T-cell (primary cell): ENCODE data around the gene CDH11. TPM values are rescaled to one million over a fixed set of nuclear protein-coding genes. Genes with fewer than 3 reads are reported as not detected.

ENCODE experiments used
- ATAC-seq, 4 experiments: fragments of 200-7000 bp in 3 of 4; fragments of 150-1000 bp in 1 of 4; cut with Tn5 transposase; replicated peaks in 1 of 4; 1 replicate in 3 of 4; 2 replicates in 1 of 4; pipeline ENCODE4 v1.10.0; 2021; ENCODE audit warnings: moderate library complexity in 3 of 4, mild to moderate bottlenecking in 2 of 4, moderate number of reproducible peaks in 1 of 4
- CTCF ChIA-PET, 2 donors: fragments of 300-600 bp; sonication (Branson Sonifier 250); formaldehyde crosslinking; loops; one replicate each; lab custom pipeline; 2022; ENCODE audit warnings: antibody characterized with exemption in 2 of 2; lab: Charles Lee
- POLR2A ChIA-PET, 2 donors: fragments of 300-600 bp; sonication (Branson Sonifier 250); formaldehyde crosslinking; loops; one replicate each; lab custom pipeline; 2022; ENCODE audit warnings: antibody characterized with exemption in 2 of 2; lab: Charles Lee
- DNase-seq, 35 experiments: peaks; one replicate each; pipeline versions ENCODE4 v3.0.0 to v3.0.0-alpha.2; 2013 to 2023
- H3K27ac ChIP-seq: one replicate; pipeline ENCODE4 v1.5.1; 2013; ENCODE audit warnings: low read length
- H3K27me3 ChIP-seq, 2 experiments: replicated peaks in 1 of 2; 1 replicate in 1 of 2; 2 replicates in 1 of 2; pipeline versions ENCODE4 v1.6.1 to v1.7.0; 2013; ENCODE audit warnings: low read length in 1 of 2, mixed read lengths in 1 of 2; ENCODE audit not compliant: control insufficient read depth in 2 of 2, insufficient read depth in 2 of 2; ENCODE audit errors: extremely low read depth in 1 of 2
- H3K36me3 ChIP-seq, 2 donors: 1 replicate in 1 of 2; 2 replicates in 1 of 2; pipeline versions ENCODE4 v1.6.1 to v1.7.0; 2013; ENCODE audit warnings: low read length in 1 of 2; ENCODE audit not compliant: control insufficient read depth in 2 of 2, insufficient read depth in 1 of 2; ENCODE audit errors: extremely low read depth in 1 of 2
- H3K4me1 ChIP-seq, 2 experiments: 1 replicate in 1 of 2; 2 replicates in 1 of 2; pipeline versions ENCODE4 v1.6.1 to v1.7.0; 2013; ENCODE audit warnings: low read length in 2 of 2, mixed read lengths in 1 of 2; ENCODE audit not compliant: insufficient read depth in 2 of 2, control insufficient read depth in 1 of 2; ENCODE audit errors: extremely low read depth in 1 of 2
- H3K4me3 ChIP-seq, 2 donors: 1 replicate in 1 of 2; 2 replicates in 1 of 2; pipeline versions ENCODE4 v1.5.1 to v1.7.0; 2013; ENCODE audit warnings: mild to moderate bottlenecking in 2 of 2, low read length in 1 of 2, moderate library complexity in 1 of 2; ENCODE audit not compliant: control insufficient read depth in 1 of 2; ENCODE audit errors: extremely low read depth in 1 of 2
- H3K9me3 ChIP-seq: 2 replicates; pipeline ENCODE4 v1.7.0; 2013
- H3K27ac Mint-ChIP-seq, 2 donors: one replicate each; pipeline ENCODE4 v1.8.0; 2020 to 2021; ENCODE audit warnings: mild to moderate bottlenecking in 2 of 2, mixed read lengths in 2 of 2
- H3K27me3 Mint-ChIP-seq, 2 donors: one replicate each; pipeline ENCODE4 v1.8.0; 2021 to 2022; ENCODE audit warnings: mixed read lengths in 2 of 2
- H3K36me3 Mint-ChIP-seq: one replicate; pipeline ENCODE4 v1.8.0; 2021; ENCODE audit warnings: mixed read lengths
- H3K4me1 Mint-ChIP-seq, 3 donors: one replicate each; pipeline ENCODE4 v1.8.0; 2020 to 2022; ENCODE audit warnings: mixed read lengths in 3 of 3, mild to moderate bottlenecking in 1 of 3
- H3K4me3 Mint-ChIP-seq, 3 donors: one replicate each; pipeline ENCODE4 v1.8.0; 2020 to 2022; ENCODE audit warnings: mild to moderate bottlenecking in 3 of 3, mixed read lengths in 3 of 3, moderate library complexity in 3 of 3
- H3K9me3 Mint-ChIP-seq, 3 donors: one replicate each; pipeline ENCODE4 v1.8.0; 2020 to 2022; ENCODE audit warnings: mixed read lengths in 3 of 3
- WGBS: methylation state at CpG from one replicate; pipeline ENCODE4 v1.1.5; 2013; ENCODE audit warnings: missing lambda C conversion rate; ENCODE audit not compliant: insufficient coverage; 5-methylcytosine and 5-hydroxymethylcytosine counted together
- total RNA-seq, 35 experiments: library from RNA in 6 of 35; stranded (reverse) in 6 of 35; fragments of 120-200 nt in 1 of 35; gene quantifications; one replicate each; pipeline versions ENCODE4 v1.2.1 to v1.2.4 and lab custom pipeline; 2013 to 2026

The CDH11 gene
- total RNA-seq, 5 donors from 2014 or later (not counting 1 experiment from before 2014, with no cell fraction given) = 0.10 to 1.1 (median 0.53) TPM; not detected in 2

- H3K27ac ChIP-seq = no peak overlapping the region
- no peak overlapping the region for H3K4me3 Mint-ChIP-seq
These were observed 75.9 kb downstream of the CDH11 start for GRCh38 chr16:65045961-65046360.

GRCh38 chr16:65044873-65045272 lies 77.0 kb downstream of the CDH11 start:
- H3K27me3 Mint-ChIP-seq = no peaks in the 10 kb centered on the region
- POLR2A ChIA-PET = no interaction called here
- no peak overlapping the region for H3K27ac Mint-ChIP-seq
- Histone ChIP-seq H3K36me3 (no peaks in the 10 kb centered on the region), H3K4me3 (no peak overlapping the region), H3K27me3 (no peaks in the 10 kb centered on the region), H3K9me3 (no peaks in the 10 kb centered on the region), H3K27ac (no peak overlapping the region), H3K4me1 (no peaks in the 10 kb centered on the region)
- H3K9me3 Mint-ChIP-seq = peaks cover 17 to 20% (median 17%) of the 10 kb centered on the region in 3 donors
- DNase-seq (no peak), ATAC-seq (no peak)
- CTCF ChIA-PET = no interaction called here
- H3K4me1 Mint-ChIP-seq = no peaks in the 10 kb centered on the region
- H3K36me3 Mint-ChIP-seq = no peaks in the 10 kb centered on the region
- whole genome bisulfite sequencing = 60% methylated on average over 2 of the region's 5 CpGs
- no peak overlapping the region for H3K4me3 Mint-ChIP-seq

More at GRCh38 chr16:65045961-65046360, 75.9 kb downstream of the CDH11 start:
- no peaks in the 10 kb centered on the region for H3K4me1 Mint-ChIP-seq
- H3K36me3 Mint-ChIP-seq = no peaks in the 10 kb centered on the region
- H3K36me3 ChIP-seq = no peaks in the 10 kb centered on the region
- no peak for DNase-seq
- no peaks in the 10 kb centered on the region for H3K27me3 ChIP-seq
- H3K4me1 ChIP-seq = no peaks in the 10 kb centered on the region
- H3K27ac Mint-ChIP-seq = no peak overlapping the region
- no peaks in the 10 kb centered on the region for H3K27me3 Mint-ChIP-seq
- peaks cover 16 to 20% (median 18%) of the 10 kb centered on the region in 3 donors for H3K9me3 Mint-ChIP-seq
- ChIA-PET CTCF (no interaction called here), POLR2A (no interaction called here)
- 79% methylated on average over 5 of the region's 7 CpGs for WGBS
- no peak for ATAC-seq
- no peaks in the 10 kb centered on the region for H3K9me3 ChIP-seq
- H3K4me3 ChIP-seq = no peak overlapping the region

- H3K36me3 ChIP-seq = no peaks in the 10 kb centered on the region
- H3K36me3 Mint-ChIP-seq = no peaks in the 10 kb centered on the region
- H3K27me3 Mint-ChIP-seq = no peaks in the 10 kb centered on the region
- no peaks in the 10 kb centered on the region for H3K27me3 ChIP-seq
- no peaks in the 10 kb centered on the region for H3K4me1 Mint-ChIP-seq
- WGBS = no CpG with 5 or more reads among the region's 2 CpGs
- no peak for ATAC-seq
- no peak overlapping the region for H3K27ac Mint-ChIP-seq
- no peaks in the 10 kb centered on the region for H3K9me3 ChIP-seq
- peaks cover 17 to 20% (median 17%) of the 10 kb centered on the region in 3 donors for H3K9me3 Mint-ChIP-seq
- DNase-seq = no peak
- no peaks in the 10 kb centered on the region for H3K4me1 ChIP-seq
- ChIA-PET CTCF (no interaction called here), POLR2A (no interaction called here)
- no peak overlapping the region for H3K27ac ChIP-seq
- no peak overlapping the region for H3K4me3 ChIP-seq
- no peak overlapping the region for H3K4me3 Mint-ChIP-seq
These were observed 77.8 kb downstream of the CDH11 start for GRCh38 chr16:65044026-65044425.

- no peaks in the 10 kb centered on the region for H3K27me3 Mint-ChIP-seq
- H3K4me3 ChIP-seq = no peak overlapping the region
- no peak overlapping the region for H3K4me3 Mint-ChIP-seq
- WGBS = 86% methylated on average over 3 of the region's 4 CpGs
- ATAC-seq (no peak), DNase-seq (no peak)
- no peaks in the 10 kb centered on the region for H3K4me1 ChIP-seq
- H3K36me3 ChIP-seq = no peaks in the 10 kb centered on the region
- ChIA-PET CTCF (no interaction called here), POLR2A (no interaction called here)
- H3K27ac ChIP-seq = no peak overlapping the region
- H3K9me3 ChIP-seq = no peaks in the 10 kb centered on the region
- no peaks in the 10 kb centered on the region for H3K4me1 Mint-ChIP-seq
- peaks cover 14 to 21% (median 20%) of the 10 kb centered on the region in 3 donors for H3K9me3 Mint-ChIP-seq
- H3K27me3 ChIP-seq = no peaks in the 10 kb centered on the region
- no peaks in the 10 kb centered on the region for H3K36me3 Mint-ChIP-seq
- no peak overlapping the region for H3K27ac Mint-ChIP-seq
These were observed 79.2 kb downstream of the CDH11 start for GRCh38 chr16:65042438-65043365.

- ChIA-PET POLR2A (no interaction called here), CTCF (no interaction called here)
- Mint-ChIP-seq H3K27me3 (no peaks in the 10 kb centered on the region), H3K4me3 (no peak overlapping the region), H3K27ac (no peak overlapping the region), H3K9me3 (peaks cover 14 to 20% (median 17%) of the 10 kb centered on the region in 3 donors), H3K4me1 (no peaks in the 10 kb centered on the region), H3K36me3 (no peaks in the 10 kb centered on the region)
- no peaks in the 10 kb centered on the region for H3K4me1 ChIP-seq
- no peak overlapping the region for H3K27ac ChIP-seq
- H3K4me3 ChIP-seq = no peak overlapping the region
- no peak for DNase-seq
- ATAC-seq = no peak
- H3K27me3 ChIP-seq = no peaks in the 10 kb centered on the region
- H3K9me3 ChIP-seq = no peaks in the 10 kb centered on the region
- WGBS = 100% methylated on average over 5 of the region's 5 CpGs
- H3K36me3 ChIP-seq = no peaks in the 10 kb centered on the region
These were observed 80.2 kb downstream of the CDH11 start for GRCh38 chr16:65041667-65042066.

- H3K27me3 ChIP-seq = no peaks in the 10 kb centered on the region
These were observed 83.8 kb downstream of the CDH11 start for GRCh38 chr16:65038100-65038499.

More at GRCh38 chr16:65038100-65038499, 83.8 kb downstream of the CDH11 start:
- Histone ChIP-seq H3K9me3 (no peaks in the 10 kb centered on the region), H3K4me3 (no peak overlapping the region), H3K36me3 (no peaks in the 10 kb centered on the region), H3K27ac (no peak overlapping the region), H3K4me1 (no peaks in the 10 kb centered on the region)
- Mint-ChIP-seq H3K4me3 (no peak overlapping the region), H3K27ac (no peak overlapping the region), H3K4me1 (no peaks in the 10 kb centered on the region), H3K9me3 (peaks cover 13 to 20% (median 17%) of the 10 kb centered on the region in 3 donors), H3K36me3 (no peaks in the 10 kb centered on the region), H3K27me3 (no peaks in the 10 kb centered on the region)
- CTCF ChIA-PET = no interaction called here
- 35% methylated on average over 5 of the region's 9 CpGs for WGBS
- DNase-seq = no peak
- POLR2A ChIA-PET = no interaction called here
- ATAC-seq = no peak
